HL-60 (cell line): ENCODE results near the gene MAP3K2.

Experiments used
- CTCF ChIP-seq: IDR thresholded peaks from one replicate; pipeline ENCODE4 v1.5.1; 2011; ENCODE audit warnings: low read length, control low read depth, inconsistent platforms; ENCODE audit not compliant: insufficient read depth
- GABPA ChIP-seq: IDR thresholded peaks from 2 replicates; pipeline ENCODE4 v1.6.1; 2012; ENCODE audit warnings: low read depth
- POLR2AphosphoS5 ChIP-seq: IDR thresholded peaks from 2 replicates; pipeline ENCODE4 v1.6.1; 2012; ENCODE audit warnings: low read depth
- REST ChIP-seq: IDR thresholded peaks from 2 replicates; pipeline ENCODE4 v1.6.1; 2012; ENCODE audit warnings: low read depth; ENCODE audit not compliant: insufficient replicate concordance
- SPI1 ChIP-seq: IDR thresholded peaks from 2 replicates; pipeline ENCODE4 v1.6.1; 2012; ENCODE audit warnings: low read depth, mild to moderate bottlenecking, borderline replicate concordance

- no peak for TF ChIP-seq CTCF
- TF ChIP-seq POLR2AphosphoS5 = no peak
- no peak for TF ChIP-seq GABPA
- TF ChIP-seq SPI1 = no peak
- TF ChIP-seq REST = no peak
Observed at GRCh38 chr2:127410871-127411652, 23.3 kb upstream of the MAP3K2 start.
